Calu3 (cell line): ENCODE measurements around the gene HNRNPF. TPM values are rescaled to one million over a fixed set of nuclear protein-coding genes. Genes with fewer than 3 reads are reported as not detected.
"Not testable (repeated sequence)": the region's sequence is repeated elsewhere in the genome, so short reads cannot be mapped to it uniquely, and the experiment has no call there.

Source experiments
- BruUV-seq: library from RNA; stranded (reverse); fragments of 400-500 nt; replicated peaks from 2 replicates; lab custom pipeline; 2021; lab: Mats Ljungman, UMichigan
- CTCF ChIA-PET: fragments of 300-600 bp; sonication (Branson Sonifier 250); formaldehyde crosslinking; loops from one replicate; lab custom pipeline; 2022; ENCODE audit warnings: antibody characterized with exemption; lab: Charles Lee
- DNase-seq: peaks from one replicate; pipeline ENCODE4 v3.0.0; 2022
- H3K27ac Mint-ChIP-seq: one replicate; pipeline ENCODE4 v1.8.0; 2022; ENCODE audit warnings: mixed read lengths; ENCODE audit not compliant: unreplicated experiment
- H3K27me3 Mint-ChIP-seq: one replicate; pipeline ENCODE4 v1.8.0; 2022; ENCODE audit warnings: mixed read lengths; ENCODE audit not compliant: unreplicated experiment
- H3K36me3 Mint-ChIP-seq: one replicate; pipeline ENCODE4 v1.8.0; 2022; ENCODE audit warnings: mild to moderate bottlenecking, moderate library complexity, mixed read lengths; ENCODE audit not compliant: insufficient read depth, unreplicated experiment
- H3K4me1 Mint-ChIP-seq: one replicate; pipeline ENCODE4 v1.8.0; 2022; ENCODE audit warnings: mild to moderate bottlenecking, low read depth, mixed read lengths; ENCODE audit not compliant: unreplicated experiment
- H3K4me3 Mint-ChIP-seq: one replicate; pipeline ENCODE4 v1.8.0; 2022; ENCODE audit warnings: mild to moderate bottlenecking, low read depth, moderate library complexity, mixed read lengths; ENCODE audit not compliant: unreplicated experiment
- H3K9me3 Mint-ChIP-seq: one replicate; pipeline ENCODE4 v1.8.0; 2022; ENCODE audit warnings: low read depth, mixed read lengths; ENCODE audit not compliant: unreplicated experiment
- CTCF ChIP-seq: fragments of 200-600 bp; IDR thresholded peaks from one replicate; pipeline ENCODE4 v1.8.0; 2022; ENCODE audit warnings: antibody characterized with exemption; ENCODE audit not compliant: unreplicated experiment
- intact Hi-C: fragments of 100-400 bp; cut with micrococcal nuclease; formaldehyde crosslinking; loops from one replicate; pipeline ENCODE4 v1.10.0; 2022; ENCODE audit not compliant: unreplicated experiment
- total RNA-seq: library from RNA; stranded (reverse); gene quantifications from 2 replicates; pipeline ENCODE4 v1.2.3, GENCODE V29; 2022

Gene HNRNPF
- total RNA-seq, 1 experiment from 2014 or later = 256 TPM

GRCh38 chr10:43453266-43453831, 44.4 kb upstream of the HNRNPF start:
- CTCF ChIA-PET = interaction anchor here (0.6 kb wide), 1 partner anchor 13 kb away, joined by 5 read pairs; no protein-coding TSS in a partner anchor
- no peaks in the 10 kb centered on the region for H3K27me3 Mint-ChIP-seq
- intact Hi-C loops = no loop called here
- H3K9me3 Mint-ChIP-seq = no peaks in the 10 kb centered on the region
- H3K4me1 Mint-ChIP-seq = peaks cover 15% of the 10 kb centered on the region
- no peak overlapping the region for H3K4me3 Mint-ChIP-seq
- no peak for TF ChIP-seq CTCF
- H3K27ac Mint-ChIP-seq = no peak overlapping the region
- DNase-seq = no peak
- peaks cover 16% of the 10 kb centered on the region for H3K36me3 Mint-ChIP-seq
- BruUV-seq = no TSS peak

DNA sequence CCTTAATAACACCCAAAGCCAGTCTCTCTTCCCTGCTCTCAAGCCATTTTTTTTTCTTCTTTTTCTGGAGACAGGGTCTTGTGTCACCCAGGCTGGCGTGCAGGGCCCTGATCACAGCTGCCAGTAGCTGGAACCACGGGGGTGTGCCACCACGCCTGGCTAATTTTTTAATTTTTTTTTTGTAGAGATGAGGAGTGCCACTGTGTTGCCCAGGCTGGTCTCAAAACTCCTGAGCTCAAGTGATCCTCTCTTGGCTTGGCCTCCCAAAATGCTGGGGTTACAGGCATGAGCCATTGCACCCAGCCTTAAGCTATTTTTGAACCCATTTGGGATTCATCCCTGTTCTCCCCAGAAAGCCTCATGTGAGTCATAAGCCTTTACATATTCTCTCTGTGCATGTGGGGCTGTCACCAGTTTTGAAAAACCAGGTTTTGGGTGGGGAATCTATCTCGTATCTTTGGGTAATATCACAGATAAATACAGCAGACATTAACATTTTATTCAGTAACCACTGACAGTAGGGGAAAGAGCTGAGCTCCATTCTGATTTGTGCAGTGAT, 43.4 kb upstream of the HNRNPF start:
- intact Hi-C loops = no loop called here
- no peak for TF ChIP-seq CTCF
- no TSS peak for BruUV-seq

DNA sequence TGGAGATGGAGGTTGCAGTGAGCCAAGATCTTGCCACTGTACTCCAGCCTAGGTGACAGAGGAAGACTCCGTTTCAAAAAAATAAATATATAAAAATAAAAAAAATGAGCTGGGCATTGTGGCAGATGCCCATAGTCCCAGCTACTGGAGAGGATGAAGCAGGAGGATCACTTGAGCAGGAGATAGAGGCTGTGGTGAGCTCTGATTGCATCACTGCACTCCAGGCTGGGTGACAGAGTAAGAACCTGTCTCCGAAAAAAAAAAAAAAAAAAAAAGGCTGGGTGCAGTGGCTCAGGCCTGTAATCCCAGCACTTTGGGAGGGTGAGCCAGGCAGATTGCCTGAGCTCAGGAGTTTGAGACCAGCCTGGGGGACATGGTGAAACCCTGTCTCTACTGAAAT, 39.8 kb upstream of the HNRNPF start:
- H3K36me3 Mint-ChIP-seq = no peaks in the 10 kb centered on the region
- H3K4me1 Mint-ChIP-seq = no peaks in the 10 kb centered on the region
- H3K4me3 Mint-ChIP-seq = no peak overlapping the region
- H3K9me3 Mint-ChIP-seq = no peaks in the 10 kb centered on the region
- no peak for DNase-seq
- CTCF ChIA-PET = interaction anchor here (0.7 kb wide), 2 partner anchors 32 to 45 kb away, joined by 3 to 7 read pairs; no protein-coding TSS in a partner anchor
- no peak overlapping the region for H3K27ac Mint-ChIP-seq
- no TSS peak for BruUV-seq
- intact Hi-C loops = no loop called here
- no peak for TF ChIP-seq CTCF
- no peaks in the 10 kb centered on the region for H3K27me3 Mint-ChIP-seq

More for the DNA sequence above, 43.4 kb upstream of the HNRNPF start:
- DNase-seq = no peak
- H3K36me3 Mint-ChIP-seq = peaks cover 16% of the 10 kb centered on the region
- CTCF ChIA-PET = no interaction called here
- H3K27ac Mint-ChIP-seq = no peak overlapping the region
- H3K27me3 Mint-ChIP-seq = no peaks in the 10 kb centered on the region
- H3K4me1 Mint-ChIP-seq = peaks cover 15% of the 10 kb centered on the region
- H3K9me3 Mint-ChIP-seq = no peaks in the 10 kb centered on the region
- no peak overlapping the region for H3K4me3 Mint-ChIP-seq

- DNase-seq, H3K4me3 Mint-ChIP-seq, H3K4me1 Mint-ChIP-seq, H3K27ac Mint-ChIP-seq, intact Hi-C loops, H3K36me3 Mint-ChIP-seq, H3K9me3 Mint-ChIP-seq, BruUV-seq, CTCF ChIA-PET, H3K27me3 Mint-ChIP-seq: not testable (repeated sequence)
These were observed 37.4 kb upstream of the HNRNPF start for GRCh38 chr10:43446219-43447017.
